ENCODE data around the gene GPN2. TPM values are rescaled to one million over a fixed set of nuclear protein-coding genes. Genes with fewer than 3 reads are reported as not detected.

Gene GPN2
- total and polyA plus RNA-seq, 9 of the 15 experiments (the other 6 are each of a cell fraction or from before 2014, with no cell fraction given): 9.9 to 58.8 (median 20.4) TPM

DNA sequence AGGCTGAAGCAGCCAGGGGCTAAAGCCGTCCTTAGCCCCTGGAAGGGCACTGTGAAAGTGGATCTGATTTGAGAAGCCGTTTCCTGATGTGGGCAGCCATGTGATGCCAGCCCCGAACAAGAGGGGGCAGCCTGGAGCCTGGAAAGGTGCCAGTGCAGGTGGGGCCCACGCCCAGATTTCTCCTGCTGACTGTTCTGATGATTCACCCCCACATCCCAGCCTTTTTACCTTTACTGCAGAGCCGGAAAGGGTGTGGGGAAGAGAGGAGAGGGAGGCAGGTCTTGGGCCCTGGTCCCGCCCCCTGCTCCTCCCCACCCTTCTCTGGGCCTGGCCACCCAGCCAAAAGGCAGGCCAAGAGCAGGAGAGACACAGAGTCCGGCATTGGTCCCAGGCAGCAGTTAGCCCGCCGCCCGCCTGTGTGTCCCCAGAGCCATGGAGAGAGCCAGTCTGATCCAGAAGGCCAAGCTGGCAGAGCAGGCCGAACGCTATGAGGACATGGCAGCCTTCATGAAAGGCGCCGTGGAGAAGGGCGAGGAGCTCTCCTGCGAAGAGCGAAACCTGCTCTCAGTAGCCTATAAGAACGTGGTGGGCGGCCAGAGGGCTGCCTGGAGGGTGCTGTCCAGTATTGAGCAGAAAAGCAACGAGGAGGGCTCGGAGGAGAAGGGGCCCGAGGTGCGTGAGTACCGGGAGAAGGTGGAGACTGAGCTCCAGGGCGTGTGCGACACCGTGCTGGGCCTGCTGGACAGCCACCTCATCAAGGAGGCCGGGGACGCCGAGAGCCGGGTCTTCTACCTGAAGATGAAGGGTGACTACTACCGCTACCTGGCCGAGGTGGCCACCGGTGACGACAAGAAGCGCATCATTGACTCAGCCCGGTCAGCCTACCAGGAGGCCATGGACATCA lies 27.1 kb downstream of the GPN2 start, which contains the start of gene SFN (continued):
- TF ChIP-seq, protein P1, sequence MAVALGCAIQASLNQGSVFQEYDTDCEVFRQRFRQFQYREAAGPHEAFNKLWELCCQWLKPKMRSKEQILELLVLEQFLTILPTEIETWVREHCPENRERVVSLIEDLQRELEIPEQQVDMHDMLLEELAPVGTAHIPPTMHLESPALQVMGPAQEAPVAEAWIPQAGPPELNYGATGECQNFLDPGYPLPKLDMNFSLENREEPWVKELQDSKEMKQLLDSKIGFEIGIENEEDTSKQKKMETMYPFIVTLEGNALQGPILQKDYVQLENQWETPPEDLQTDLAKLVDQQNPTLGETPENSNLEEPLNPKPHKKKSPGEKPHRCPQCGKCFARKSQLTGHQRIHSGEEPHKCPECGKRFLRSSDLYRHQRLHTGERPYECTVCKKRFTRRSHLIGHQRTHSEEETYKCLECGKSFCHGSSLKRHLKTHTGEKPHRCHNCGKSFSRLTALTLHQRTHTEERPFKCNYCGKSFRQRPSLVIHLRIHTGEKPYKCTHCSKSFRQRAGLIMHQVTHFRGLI (CRISPR knock-in tag; IDR thresholded peaks at IDR 0.05): no peak
- no peak for TF ChIP-seq RBM17 (IDR thresholded peaks at IDR 0.05; ENCODE audit: borderline replicate concordance, low read depth, low read length)
- TF ChIP-seq ATF7 (IDR thresholded peaks at IDR 0.05): no peak
- no peak for TF ChIP-seq SMAD2 (IDR thresholded peaks at IDR 0.05; ENCODE audit: low read depth, low read length)
- TF ChIP-seq POLR2G (IDR thresholded peaks at IDR 0.05; ENCODE audit: low read depth, low read length): peak; percentile 63
- no peak for TF ChIP-seq ESRRA (IDR thresholded peaks at IDR 0.05; ENCODE audit: borderline replicate concordance, low read depth)
- TF ChIP-seq, protein P2, sequence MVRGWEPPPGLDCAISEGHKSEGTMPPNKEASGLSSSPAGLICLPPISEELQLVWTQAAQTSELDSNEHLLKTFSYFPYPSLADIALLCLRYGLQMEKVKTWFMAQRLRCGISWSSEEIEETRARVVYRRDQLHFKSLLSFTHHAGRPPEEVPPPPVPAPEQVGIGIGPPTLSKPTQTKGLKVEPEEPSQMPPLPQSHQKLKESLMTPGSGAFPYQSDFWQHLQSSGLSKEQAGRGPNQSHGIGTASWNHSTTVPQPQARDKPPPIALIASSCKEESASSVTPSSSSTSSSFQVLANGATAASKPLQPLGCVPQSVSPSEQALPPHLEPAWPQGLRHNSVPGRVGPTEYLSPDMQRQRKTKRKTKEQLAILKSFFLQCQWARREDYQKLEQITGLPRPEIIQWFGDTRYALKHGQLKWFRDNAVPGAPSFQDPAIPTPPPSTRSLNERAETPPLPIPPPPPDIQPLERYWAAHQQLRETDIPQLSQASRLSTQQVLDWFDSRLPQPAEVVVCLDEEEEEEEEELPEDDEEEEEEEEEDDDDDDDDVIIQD (CRISPR knock-in tag; IDR thresholded peaks at IDR 0.05): no peak
- TF ChIP-seq SREBF2 (CRISPR knock-in tag; IDR thresholded peaks at IDR 0.05): no peak
- TF ChIP-seq, protein P3, sequence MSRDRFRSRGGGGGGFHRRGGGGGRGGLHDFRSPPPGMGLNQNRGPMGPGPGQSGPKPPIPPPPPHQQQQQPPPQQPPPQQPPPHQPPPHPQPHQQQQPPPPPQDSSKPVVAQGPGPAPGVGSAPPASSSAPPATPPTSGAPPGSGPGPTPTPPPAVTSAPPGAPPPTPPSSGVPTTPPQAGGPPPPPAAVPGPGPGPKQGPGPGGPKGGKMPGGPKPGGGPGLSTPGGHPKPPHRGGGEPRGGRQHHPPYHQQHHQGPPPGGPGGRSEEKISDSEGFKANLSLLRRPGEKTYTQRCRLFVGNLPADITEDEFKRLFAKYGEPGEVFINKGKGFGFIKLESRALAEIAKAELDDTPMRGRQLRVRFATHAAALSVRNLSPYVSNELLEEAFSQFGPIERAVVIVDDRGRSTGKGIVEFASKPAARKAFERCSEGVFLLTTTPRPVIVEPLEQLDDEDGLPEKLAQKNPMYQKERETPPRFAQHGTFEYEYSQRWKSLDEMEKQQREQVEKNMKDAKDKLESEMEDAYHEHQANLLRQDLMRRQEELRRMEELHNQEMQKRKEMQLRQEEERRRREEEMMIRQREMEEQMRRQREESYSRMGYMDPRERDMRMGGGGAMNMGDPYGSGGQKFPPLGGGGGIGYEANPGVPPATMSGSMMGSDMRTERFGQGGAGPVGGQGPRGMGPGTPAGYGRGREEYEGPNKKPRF (IDR thresholded peaks at IDR 0.05; ENCODE audit: low read depth, low read length): no peak
- no peak for TF ChIP-seq ZNF253 (CRISPR knock-in tag; conservative IDR thresholded peaks at IDR 0.05)
- TF ChIP-seq POLR2H (tag; IDR thresholded peaks at IDR 0.05; ENCODE audit: low read depth): no peak
- TF ChIP-seq, protein P4, sequence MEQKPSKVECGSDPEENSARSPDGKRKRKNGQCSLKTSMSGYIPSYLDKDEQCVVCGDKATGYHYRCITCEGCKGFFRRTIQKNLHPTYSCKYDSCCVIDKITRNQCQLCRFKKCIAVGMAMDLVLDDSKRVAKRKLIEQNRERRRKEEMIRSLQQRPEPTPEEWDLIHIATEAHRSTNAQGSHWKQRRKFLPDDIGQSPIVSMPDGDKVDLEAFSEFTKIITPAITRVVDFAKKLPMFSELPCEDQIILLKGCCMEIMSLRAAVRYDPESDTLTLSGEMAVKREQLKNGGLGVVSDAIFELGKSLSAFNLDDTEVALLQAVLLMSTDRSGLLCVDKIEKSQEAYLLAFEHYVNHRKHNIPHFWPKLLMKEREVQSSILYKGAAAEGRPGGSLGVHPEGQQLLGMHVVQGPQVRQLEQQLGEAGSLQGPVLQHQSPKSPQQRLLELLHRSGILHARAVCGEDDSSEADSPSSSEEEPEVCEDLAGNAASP (IDR thresholded peaks at IDR 0.05): no peak
- TF ChIP-seq MECOM (CRISPR knock-in tag; IDR thresholded peaks at IDR 0.05): no peak
- TF ChIP-seq FOXK1 (CRISPR knock-in tag; IDR thresholded peaks at IDR 0.05; ENCODE audit: borderline replicate concordance): no peak
- TF ChIP-seq ZNF175 (CRISPR knock-in tag; IDR thresholded peaks at IDR 0.05; ENCODE audit: low read depth): no peak
- TF ChIP-seq, protein P5, sequence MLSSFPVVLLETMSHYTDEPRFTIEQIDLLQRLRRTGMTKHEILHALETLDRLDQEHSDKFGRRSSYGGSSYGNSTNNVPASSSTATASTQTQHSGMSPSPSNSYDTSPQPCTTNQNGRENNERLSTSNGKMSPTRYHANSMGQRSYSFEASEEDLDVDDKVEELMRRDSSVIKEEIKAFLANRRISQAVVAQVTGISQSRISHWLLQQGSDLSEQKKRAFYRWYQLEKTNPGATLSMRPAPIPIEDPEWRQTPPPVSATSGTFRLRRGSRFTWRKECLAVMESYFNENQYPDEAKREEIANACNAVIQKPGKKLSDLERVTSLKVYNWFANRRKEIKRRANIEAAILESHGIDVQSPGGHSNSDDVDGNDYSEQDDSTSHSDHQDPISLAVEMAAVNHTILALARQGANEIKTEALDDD (IDR thresholded peaks at IDR 0.05): no peak
- no peak for TF ChIP-seq THRAP3 (IDR thresholded peaks at IDR 0.05; ENCODE audit: borderline replicate concordance)
- TF ChIP-seq WHSC1 (IDR thresholded peaks at IDR 0.05; ENCODE audit: low read length): no peak
- TF ChIP-seq EP300 (IDR thresholded peaks at IDR 0.05; ENCODE audit: low read length): no peak; the same call in 1 of the 2 replicates
- TF ChIP-seq ARID1B (IDR thresholded peaks at IDR 0.05): peak; percentile 62
- peak; percentile 66 for TF ChIP-seq NFE2 (IDR thresholded peaks at IDR 0.05; ENCODE audit: low read depth)

All from K562 (cell line).